A204.1 (cell line): ENCODE measurements around the gene PKNOX1.
"Not testable (repeated sequence)": the region's sequence is repeated elsewhere in the genome, so short reads cannot be mapped to it uniquely, and the experiment has no call there.

Experiments used
- FAIRE-seq: peaks from 2 replicates; lab custom pipeline; 2012; peaks lifted over from hg19 to GRCh38; lab: Jason Lieb, UNC

The PKNOX1 gene

GRCh38 chr21:42983869-42984268 is 9.5 kb downstream of the PKNOX1 start:
- FAIRE-seq = no peak

DNA sequence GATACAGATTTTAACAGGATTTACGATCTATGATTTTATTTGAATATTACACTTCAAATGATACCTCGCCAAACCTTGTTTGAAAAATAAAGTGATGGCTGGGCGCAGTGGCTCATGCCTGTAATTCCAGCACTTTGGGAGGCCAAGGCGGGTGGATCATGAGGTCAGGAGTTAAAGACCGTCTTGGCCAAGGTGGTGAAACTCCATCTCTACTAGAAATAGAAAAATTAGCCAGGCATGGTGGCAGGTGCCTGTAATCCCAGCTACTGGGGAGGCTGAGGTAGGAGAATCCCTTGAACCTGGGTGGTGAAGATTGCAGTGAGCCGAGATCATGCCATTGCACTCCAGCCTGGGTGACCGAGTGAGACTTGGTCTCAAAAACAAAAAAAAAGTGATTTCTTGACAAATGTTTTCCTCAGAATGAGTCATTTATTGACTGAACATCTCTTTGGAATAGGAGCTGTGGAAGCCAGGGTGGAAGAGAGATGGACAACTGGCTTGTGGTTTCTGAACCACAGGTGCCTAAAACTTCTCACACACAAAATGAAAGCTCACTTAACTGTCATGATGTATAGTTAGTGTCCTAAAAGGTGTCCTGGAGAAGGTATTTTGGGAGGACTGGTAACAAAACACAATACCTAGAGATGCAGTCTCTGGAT is 11.9 kb downstream of the PKNOX1 start:
- no peak for FAIRE-seq

- no peak for FAIRE-seq
These were observed 14.0 kb downstream of the PKNOX1 start for GRCh38 chr21:42988236-42988965.

- not testable (repeated sequence) for FAIRE-seq
These were observed 15.0 kb downstream of the PKNOX1 start for GRCh38 chr21:42989370-42989769.

DNA sequence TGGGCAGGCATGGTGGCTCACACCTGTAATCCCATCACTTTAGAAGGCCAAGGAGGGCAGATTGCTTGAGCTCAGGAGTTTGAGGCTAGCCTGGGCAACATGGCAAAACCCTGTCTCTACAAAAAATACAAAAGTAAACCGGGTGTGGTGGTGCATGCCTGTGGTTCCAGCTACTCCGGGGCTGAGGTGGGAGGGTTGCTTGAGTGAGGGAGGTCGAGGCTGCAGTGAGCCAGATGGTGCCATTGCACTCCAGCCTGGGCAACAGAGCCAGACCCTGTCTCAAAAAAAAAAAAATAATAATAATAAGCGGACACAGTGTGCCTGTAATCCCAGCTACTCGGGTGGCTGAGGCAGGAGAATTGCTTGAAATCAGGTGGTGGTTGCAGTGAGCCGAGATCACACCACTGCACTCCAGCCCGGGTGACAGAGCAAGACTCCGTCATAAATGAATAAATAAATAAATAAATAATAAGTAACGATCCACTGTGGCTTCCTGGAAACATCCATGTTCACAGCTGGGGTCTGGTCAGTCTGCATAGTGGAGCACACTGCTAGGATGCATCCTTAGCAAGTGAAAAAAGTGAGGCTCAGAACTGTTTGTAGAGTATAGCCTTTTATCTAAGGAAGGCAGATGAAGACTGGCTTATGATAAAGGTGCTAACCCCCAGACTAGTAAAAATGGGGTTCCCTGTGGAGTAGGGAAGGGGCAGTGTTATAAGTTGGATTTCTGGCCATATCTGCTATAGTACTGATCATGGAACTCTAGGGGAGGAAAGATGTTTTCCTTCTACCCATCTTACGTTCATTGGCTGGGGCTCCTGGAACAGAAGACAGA is 15.7 kb downstream of the PKNOX1 start:
- no peak for FAIRE-seq

GRCh38 chr21:42991992-42992740 is 17.8 kb downstream of the PKNOX1 start:
- no peak for FAIRE-seq

- no peak for FAIRE-seq
These were observed 18.8 kb downstream of the PKNOX1 start for GRCh38 chr21:42993051-42993712.

DNA sequence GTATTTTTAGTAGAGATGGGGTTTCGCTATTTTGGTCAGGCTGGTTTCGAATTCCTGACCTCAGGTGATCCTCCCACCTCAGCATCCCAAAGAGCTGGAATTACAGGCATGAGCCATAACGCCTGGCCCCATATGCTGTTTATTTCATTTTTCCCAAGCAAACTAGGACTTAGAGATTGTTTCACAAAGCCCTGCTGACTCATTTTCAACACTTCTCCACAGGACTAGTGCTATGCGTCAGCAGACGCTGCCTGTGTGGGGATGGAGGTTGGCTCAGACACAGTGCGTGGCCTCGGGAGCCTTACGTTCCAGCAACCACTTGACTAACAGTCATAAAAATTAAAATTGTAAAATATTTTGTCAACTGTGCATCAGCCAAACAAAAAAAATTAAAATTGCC is 22.7 kb downstream of the PKNOX1 start:
- no peak for FAIRE-seq

- not testable (repeated sequence) for FAIRE-seq
These were observed 23.6 kb downstream of the PKNOX1 start for GRCh38 chr21:42997983-42998382.

DNA sequence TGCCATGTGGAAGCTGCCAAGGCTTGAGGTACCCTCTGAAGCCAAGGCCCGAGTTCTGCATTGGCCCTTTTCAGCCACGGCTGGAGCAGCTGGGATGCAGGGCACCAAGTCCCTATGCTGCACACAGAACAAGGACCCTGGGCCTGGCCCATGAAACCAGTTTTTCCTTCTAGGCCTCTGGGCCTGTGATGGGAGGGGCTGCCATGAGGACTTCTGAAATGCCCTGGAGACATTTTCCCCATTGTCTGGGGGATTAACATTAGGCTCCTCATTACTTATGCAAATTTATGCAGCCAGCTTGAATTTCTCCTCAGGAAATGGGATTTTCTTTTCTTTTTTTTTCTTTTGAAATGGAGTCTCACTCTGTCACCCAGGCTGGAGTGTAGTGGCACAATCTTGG is 24.8 kb downstream of the PKNOX1 start:
- FAIRE-seq = not testable (repeated sequence)

DNA sequence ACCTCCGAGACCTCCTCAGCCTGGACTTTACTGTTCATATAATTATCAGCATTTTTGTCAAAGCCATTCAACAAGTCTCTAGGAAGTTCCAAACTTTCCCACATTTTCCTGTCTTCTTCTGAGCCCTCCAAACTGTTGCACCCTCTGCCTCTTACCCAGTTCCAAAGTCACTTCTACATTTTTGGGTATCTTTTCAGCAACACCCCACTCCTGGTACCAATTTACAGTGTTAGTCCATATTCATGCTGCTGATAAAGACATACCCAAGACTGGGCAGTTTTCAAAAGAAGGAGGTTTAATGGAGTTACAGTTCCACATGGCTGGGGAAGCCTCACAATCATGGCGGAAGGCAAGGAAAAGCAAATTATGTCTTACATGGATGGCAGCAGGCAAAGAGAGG is 25.7 kb downstream of the PKNOX1 start:
- FAIRE-seq = not testable (repeated sequence)

GRCh38 chr21:43001316-43001715 is 27.0 kb downstream of the PKNOX1 start:
- no peak for FAIRE-seq

- no peak for FAIRE-seq
These were observed 30.6 kb downstream of the PKNOX1 start for GRCh38 chr21:43004926-43005325.

DNA sequence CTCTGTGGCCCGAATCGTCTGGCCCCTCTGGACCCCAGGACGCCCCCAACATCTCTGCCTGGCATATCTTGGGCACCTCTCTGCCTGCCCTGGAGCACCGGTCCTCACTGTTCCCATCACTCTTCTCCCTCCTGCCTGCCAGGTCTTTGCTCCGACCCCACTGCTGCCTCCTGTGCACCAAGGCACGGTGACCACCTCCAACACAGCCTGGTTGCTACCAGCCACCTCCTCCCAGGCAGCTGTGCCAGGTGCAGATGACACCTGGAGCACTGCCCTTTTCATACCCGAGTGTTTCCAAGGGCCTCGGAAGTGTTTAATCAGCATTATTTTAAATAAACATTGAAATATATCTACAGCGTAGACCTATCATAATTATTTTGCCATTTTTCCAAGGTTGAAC is 31.3 kb downstream of the PKNOX1 start:
- no peak for FAIRE-seq

- not testable (repeated sequence) for FAIRE-seq
These were observed 31.9 kb downstream of the PKNOX1 start for GRCh38 chr21:43006051-43006873.

DNA sequence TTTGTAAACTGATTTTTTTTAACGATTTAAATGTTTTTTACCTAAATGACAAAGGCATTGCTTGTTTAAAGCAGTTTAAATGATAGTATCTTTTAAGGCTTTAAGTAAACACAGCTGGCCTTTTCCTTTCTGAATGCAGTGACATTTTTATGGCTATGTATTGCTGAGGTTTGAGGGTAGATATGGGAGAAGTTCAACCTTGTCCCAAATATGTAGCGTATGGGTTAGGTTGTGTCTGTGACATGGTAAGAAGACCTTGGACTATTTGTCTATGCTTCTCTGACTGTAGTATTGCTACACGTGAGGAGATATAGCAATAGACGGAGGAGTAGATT is 32.5 kb downstream of the PKNOX1 start:
- FAIRE-seq = no peak

DNA sequence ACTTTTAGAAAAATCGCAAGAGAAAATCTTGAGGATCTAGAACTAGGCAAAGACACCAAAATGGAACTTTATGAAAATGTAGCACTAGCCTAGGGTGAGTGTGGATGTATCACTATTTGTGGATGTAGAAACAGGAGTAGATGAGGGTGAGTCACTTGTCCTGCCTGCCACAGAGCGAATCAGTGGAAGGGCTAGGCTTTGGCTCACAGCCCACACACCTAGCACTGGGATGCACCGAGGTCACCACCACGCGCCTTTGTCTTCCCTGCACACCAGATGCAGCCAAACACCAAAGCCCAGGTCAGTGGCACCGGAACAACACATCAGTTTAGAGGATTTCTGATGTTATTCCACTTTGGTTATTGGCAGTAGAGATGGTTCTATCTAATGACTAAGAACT is 38.2 kb downstream of the PKNOX1 start:
- FAIRE-seq = no peak

- FAIRE-seq = no peak
These were observed 41.7 kb downstream of the PKNOX1 start for GRCh38 chr21:43015906-43016540.

DNA sequence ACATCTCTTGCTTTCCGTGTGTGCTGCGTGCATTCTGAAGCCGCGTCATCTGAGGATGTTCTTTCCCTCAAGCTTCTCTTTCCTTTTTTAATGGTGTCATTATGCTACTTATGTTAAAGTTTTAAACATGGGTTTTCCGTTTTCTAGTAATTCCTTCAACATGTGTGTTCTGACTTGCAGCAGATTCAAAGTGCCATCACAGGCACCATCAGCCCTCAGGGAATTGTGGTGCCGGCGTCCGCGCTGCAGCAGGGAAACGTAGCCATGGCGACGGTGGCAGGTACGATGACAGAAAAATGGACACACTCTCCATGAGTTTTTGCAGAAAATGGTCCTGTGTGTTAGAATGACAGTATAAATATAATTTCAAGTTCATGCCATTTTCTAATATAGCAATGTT is 42.4 kb downstream of the PKNOX1 start:
- no peak for FAIRE-seq

GRCh38 chr21:43018519-43018918 is 44.2 kb downstream of the PKNOX1 start:
- FAIRE-seq = no peak

GRCh38 chr21:43020177-43020576 is 45.8 kb downstream of the PKNOX1 start:
- no peak for FAIRE-seq
